GM23248 (cell line): ENCODE measurements around the gene TBC1D22A.

Source experiments
- EZH2 ChIP-seq: fragments of 200-600 bp; sonication (generic); IDR thresholded peaks from 2 replicates; pipeline ENCODE4 v1.6.1; 2018; ENCODE audit warnings: antibody characterized with exemption, mild to moderate bottlenecking; ENCODE audit not compliant: insufficient read depth, poor library complexity, severe bottlenecking
- EZH2phosphoT487 ChIP-seq: fragments of 200-600 bp; sonication (generic); IDR thresholded peaks from 2 replicates; pipeline ENCODE4 v1.6.1; 2018; ENCODE audit warnings: antibody characterized with exemption, moderate library complexity, mild to moderate bottlenecking, low read depth; ENCODE audit not compliant: insufficient read depth

DNA sequence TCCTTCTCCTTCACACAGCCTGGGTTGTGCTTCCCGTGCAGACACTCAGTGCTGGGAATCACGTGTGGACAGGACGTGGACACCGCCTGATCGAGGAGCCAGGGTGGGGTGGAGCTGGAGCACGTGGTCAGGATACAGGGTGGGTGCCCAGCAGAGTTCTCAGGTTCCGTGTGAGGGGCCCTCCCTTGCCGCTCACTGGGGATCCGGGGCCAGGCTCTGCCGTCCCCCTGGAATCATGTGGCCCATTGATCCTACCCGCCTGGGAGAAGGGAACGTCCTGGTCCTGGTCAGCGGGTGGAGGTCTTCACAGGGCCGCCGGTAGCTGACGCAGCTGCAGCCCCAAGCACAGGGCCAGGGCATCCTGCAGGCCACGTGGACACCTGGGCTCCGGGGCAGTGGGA lies 397.7 kb downstream of the TBC1D22A start:
- TF ChIP-seq EZH2phosphoT487 (no peak), EZH2 (no peak)
